GM19397 (cell line): ENCODE measurements around the gene MAP3K5.

Experiments
- ATAC-seq: cut with Tn5 transposase; IDR thresholded peaks from one replicate; pipeline ENCODE4 v1.9.1; 2021; ENCODE audit warnings: mild to moderate bottlenecking, moderate library complexity; ENCODE audit not compliant: unreplicated experiment

MAP3K5 gene

GRCh38 chr6:136549300-136550044 is 242.8 kb downstream of the MAP3K5 start:
- ATAC-seq: peak; percentile 6

- ATAC-seq: no peak
Observed at GRCh38 chr6:136548582-136549299, 243.5 kb downstream of the MAP3K5 start.

GRCh38 chr6:136547871-136548270 is 244.4 kb downstream of the MAP3K5 start:
- ATAC-seq: no peak

DNA sequence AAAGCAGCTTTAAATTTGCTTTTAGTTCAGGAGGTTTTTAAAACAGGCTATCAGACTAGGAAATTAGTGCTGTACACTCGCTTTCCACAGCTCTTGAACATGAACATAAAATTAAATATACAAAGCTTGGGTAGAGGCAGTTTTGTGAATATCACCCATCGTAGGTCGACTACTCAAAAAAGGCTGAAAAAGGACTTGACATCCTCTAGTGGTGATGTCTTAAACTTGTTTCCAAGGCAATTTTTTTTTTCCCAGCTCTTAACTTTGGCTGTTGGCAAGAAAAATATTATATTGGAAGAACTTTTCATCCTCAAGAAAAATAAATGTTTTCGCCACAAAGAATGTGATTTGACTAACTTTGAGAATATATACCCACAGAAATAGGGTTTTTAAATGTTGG is 244.9 kb downstream of the MAP3K5 start:
- ATAC-seq: no peak

GRCh38 chr6:136546331-136546730 is 245.9 kb downstream of the MAP3K5 start:
- no peak for ATAC-seq

- ATAC-seq: no peak
Observed at GRCh38 chr6:136544326-136544725, 248.0 kb downstream of the MAP3K5 start.

- no peak for ATAC-seq
Observed at GRCh38 chr6:136541395-136541794, 250.9 kb downstream of the MAP3K5 start.

DNA sequence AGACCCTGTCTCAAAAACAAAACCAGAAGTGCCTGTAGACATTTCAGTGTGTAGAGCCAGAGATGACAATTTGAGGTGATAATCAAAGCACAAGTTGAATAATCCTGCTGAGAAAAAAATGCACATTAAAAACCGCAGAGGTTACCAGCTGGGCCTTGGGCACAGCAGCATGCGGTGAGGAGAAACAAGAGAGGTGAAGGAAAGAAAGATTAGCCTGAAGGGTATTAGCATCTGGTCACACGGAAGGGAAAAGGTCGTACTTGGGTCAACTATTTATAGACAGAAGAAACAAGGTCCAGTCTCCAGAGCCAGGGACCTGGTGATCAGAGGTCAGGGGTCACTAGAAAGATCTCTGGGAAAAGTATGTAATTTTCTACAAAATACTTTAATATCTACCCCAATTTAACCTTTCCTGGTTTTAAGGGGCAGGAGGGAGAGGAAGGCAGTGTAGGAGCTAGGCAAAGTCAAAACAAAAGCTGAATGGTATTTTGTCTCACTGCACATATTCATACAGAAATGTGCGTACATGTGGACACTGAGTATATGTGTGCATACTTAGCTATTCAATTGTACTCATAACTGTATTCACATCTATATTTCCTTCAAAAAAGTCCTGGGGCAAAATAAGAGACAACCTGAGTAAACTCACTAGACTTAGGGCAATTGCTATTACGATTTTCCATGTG is 252.2 kb downstream of the MAP3K5 start:
- no peak for ATAC-seq

GRCh38 chr6:136538836-136539235 is 253.4 kb downstream of the MAP3K5 start:
- ATAC-seq: no peak

- ATAC-seq: no peak
Observed at GRCh38 chr6:136535880-136536650, 256.2 kb downstream of the MAP3K5 start.

DNA sequence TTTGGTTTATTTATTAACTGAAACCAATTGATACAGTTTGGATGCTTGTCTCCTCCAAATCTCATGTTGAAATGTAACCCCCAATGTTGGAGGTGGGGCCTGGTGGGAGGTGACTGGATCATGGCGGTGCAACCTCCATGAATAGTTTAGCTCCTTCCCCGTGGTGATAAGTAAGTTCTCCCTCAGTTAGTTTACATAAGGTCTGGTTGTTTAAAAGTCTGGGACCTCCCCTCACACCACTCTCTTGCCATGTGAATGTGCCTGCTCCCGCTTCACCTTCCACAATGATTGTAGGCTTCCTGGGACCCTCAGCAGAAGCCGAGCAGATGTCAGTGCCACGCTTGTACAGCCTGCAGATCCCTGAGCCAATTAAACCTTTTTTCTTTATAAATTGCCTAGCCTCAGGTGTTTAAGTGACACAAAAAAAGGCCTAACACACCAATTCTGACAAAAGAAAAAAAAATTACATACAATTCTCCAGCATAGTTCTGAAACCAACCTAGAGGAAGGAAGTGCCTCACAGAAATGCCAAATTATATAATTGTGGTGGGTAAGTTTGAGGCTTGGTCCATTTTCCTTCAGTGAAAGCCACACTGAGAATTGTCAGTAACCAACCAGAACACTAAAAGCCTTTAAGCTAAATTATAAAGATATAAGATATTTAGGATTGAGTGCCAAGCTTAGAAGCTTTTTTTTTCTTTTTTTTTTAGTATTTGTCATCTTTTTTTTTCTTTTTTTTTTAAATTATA is 257.1 kb downstream of the MAP3K5 start:
- ATAC-seq: no peak

- ATAC-seq: no peak
Observed at GRCh38 chr6:136534268-136534667, 258.0 kb downstream of the MAP3K5 start.

- ATAC-seq: no peak
Observed at GRCh38 chr6:136533487-136533886, 258.8 kb downstream of the MAP3K5 start.

GRCh38 chr6:136532030-136532429 is 260.2 kb downstream of the MAP3K5 start:
- ATAC-seq: no peak

DNA sequence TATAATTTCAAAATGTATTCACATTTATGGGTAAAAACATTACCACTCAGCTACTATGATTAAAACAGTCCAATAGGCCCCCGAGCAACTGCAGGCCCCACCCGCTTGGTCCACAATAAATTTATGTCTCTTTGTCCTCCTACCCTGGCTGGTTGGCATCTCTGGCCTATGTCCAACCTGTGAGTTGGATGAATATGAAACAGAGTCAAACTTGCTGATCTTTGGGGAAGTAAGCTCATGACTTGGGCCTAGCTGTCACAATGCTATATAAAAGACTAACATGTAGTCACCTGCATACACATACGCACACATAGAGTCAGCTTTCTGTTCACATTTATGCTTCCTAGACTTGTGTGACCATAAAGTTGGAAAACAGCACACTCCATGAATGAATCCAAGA is 262.6 kb downstream of the MAP3K5 start:
- ATAC-seq: no peak

- no peak for ATAC-seq
Observed at GRCh38 chr6:136528477-136528876, 263.8 kb downstream of the MAP3K5 start.

DNA sequence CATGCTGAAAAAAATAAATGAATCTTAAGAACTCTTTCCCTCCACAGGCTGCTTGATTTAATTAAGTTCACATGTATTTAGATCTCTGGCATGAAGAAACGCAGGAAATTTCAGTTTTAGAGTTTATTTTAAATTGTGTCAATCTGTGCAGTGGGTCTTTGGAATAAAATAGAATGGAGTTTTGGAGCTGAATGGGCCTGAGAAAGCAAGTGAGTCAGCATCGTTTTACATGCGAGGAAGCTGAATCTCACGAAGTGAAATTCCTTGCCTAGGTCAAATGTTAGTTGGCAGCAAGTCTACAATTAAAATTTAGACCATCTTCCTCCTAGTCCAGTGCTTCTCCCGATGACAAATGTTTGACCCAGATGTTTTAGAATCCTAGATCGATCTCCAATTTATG is 264.4 kb downstream of the MAP3K5 start:
- ATAC-seq: no peak

DNA sequence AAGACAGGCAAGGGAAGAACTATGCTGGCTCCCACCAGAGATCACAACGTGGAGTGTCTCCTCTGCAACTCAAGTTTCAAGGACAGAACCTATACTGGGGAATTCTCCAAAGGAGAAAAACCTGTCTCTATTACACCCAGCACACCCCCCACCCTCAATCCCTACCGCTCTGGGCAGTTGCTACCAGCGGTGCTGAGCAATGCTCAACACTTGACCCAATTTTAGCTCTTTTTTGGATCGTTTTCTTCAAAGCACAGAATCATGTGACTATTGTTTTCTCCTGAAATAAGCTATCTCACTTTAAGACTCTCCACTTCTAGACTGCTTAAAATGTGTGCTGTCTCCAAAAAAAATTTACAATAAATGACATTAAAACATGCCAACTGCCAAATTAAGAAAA is 265.3 kb downstream of the MAP3K5 start:
- ATAC-seq: no peak

DNA sequence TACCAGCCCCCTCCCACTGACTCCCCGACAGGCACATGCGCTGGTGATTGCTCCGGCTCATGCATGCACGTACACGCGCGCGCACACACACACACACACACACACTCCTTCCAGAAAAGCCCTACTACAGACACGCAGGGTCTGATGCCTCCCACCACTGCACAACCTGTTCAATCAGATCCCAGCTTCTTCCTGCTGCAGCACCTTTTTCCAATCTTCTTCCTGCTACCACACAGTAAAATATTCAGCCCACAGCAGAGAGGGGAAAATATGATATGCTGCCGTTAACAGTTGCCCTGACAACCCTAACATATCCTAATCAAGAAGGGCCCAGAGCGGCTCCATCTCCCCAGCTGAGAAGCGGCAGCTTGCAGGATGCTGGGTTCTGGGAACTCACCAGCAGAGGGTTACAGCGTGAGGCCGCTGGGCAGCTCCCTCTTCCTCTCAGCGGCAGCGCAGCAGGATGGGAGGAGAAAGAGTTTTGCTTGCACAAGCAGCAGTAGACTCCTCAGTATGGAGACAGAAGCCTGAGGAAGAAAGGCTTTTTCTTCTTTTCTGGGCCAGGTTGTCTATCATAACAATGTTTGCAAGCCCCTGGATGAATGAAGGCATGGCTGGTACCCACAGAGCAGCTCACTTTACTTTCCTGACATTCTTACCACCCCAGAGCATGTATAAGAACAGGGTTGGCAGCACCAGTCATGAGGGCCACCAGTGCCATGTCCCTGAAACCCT is 265.9 kb downstream of the MAP3K5 start:
- no peak for ATAC-seq
